Activated T-helper 17 cell treated with anti-CD3 and anti-CD28 coated beads, Interleukin-2, amount 50 U/mL, for 72 hours (primary cell): ENCODE results near the gene IFNW1. TPM values are rescaled to one million over a fixed set of nuclear protein-coding genes. Genes with fewer than 3 reads are reported as not detected.

Experiments used
- total RNA-seq, 2 donors: library from RNA; stranded (reverse); gene quantifications; one replicate each; pipeline ENCODE4 v1.2.3, GENCODE V29; 2022

IFNW1 gene
- total RNA-seq, 2 donors from 2014 or later: not detected

Other genes starting within 250 kb of the IFNW1 start
- gene HACD4, start 110.2 kb downstream of the IFNW1 start, total RNA-seq: 1 to 10 TPM; 2.9 to 4.1 TPM
- not detected for gene IFNB1, start 63.9 kb downstream of the IFNW1 start, total RNA-seq
- not detected for gene IFNA21, start 24.8 kb upstream of the IFNW1 start, total RNA-seq
- not detected for gene IFNA4, start 45.8 kb upstream of the IFNW1 start, total RNA-seq
- gene IFNA7, start 60.4 kb upstream of the IFNW1 start, total RNA-seq: not detected
- gene IFNA10, start 65.3 kb upstream of the IFNW1 start, total RNA-seq: not detected
- not detected for gene IFNA16, start 75.5 kb upstream of the IFNW1 start, total RNA-seq
- not detected for gene IFNA17, start 86.4 kb upstream of the IFNW1 start, total RNA-seq
- gene IFNA14, start 98.2 kb upstream of the IFNW1 start, total RNA-seq: not detected
- gene IFNA5, start 163.5 kb upstream of the IFNW1 start, total RNA-seq: not detected
- 10 to 100 TPM; 10.5 to 13.7 TPM for gene KLHL9, start 193.6 kb upstream of the IFNW1 start, total RNA-seq
- not detected for gene IFNA6, start 209.1 kb upstream of the IFNW1 start, total RNA-seq
- not detected for gene IFNA13, start 226.2 kb upstream of the IFNW1 start, total RNA-seq
- not detected for gene IFNA2, start 243.6 kb upstream of the IFNW1 start, total RNA-seq